Stimulated activated effector memory CD8-positive, alpha-beta T cell treated with anti-CD3 and anti-CD28 coated beads, Interleukin-12 subunit alpha, Interleukin-12 subunit beta, amount 100 ng/mL, for 72 hours (primary cell): ENCODE data around the gene ARHGAP25.

ENCODE experiments used
- ATAC-seq: fragments of 150-1000 bp; cut with Tn5 transposase; 2 replicates; pipeline ENCODE4 v1.10.0; 2021
- DNase-seq, 2 donors: peaks; one replicate each; pipeline ENCODE4 v3.0.0; 2021 to 2022; ENCODE audit warnings: low spot score in 2 of 2
- H3K27ac Mint-ChIP-seq: one replicate; pipeline ENCODE4 v1.8.0; 2022; ENCODE audit warnings: mild to moderate bottlenecking, mixed read lengths
- H3K36me3 Mint-ChIP-seq: one replicate; pipeline ENCODE4 v1.8.0; 2022; ENCODE audit warnings: mild to moderate bottlenecking, mixed read lengths
- H3K4me1 Mint-ChIP-seq: one replicate; pipeline ENCODE4 v1.8.0; 2022; ENCODE audit warnings: mixed read lengths
- H3K4me3 Mint-ChIP-seq: one replicate; pipeline ENCODE4 v1.8.0; 2022; ENCODE audit warnings: mild to moderate bottlenecking, mixed read lengths
- H3K9me3 Mint-ChIP-seq: one replicate; pipeline ENCODE4 v1.8.0; 2022; ENCODE audit warnings: mixed read lengths

ARHGAP25 gene

DNA sequence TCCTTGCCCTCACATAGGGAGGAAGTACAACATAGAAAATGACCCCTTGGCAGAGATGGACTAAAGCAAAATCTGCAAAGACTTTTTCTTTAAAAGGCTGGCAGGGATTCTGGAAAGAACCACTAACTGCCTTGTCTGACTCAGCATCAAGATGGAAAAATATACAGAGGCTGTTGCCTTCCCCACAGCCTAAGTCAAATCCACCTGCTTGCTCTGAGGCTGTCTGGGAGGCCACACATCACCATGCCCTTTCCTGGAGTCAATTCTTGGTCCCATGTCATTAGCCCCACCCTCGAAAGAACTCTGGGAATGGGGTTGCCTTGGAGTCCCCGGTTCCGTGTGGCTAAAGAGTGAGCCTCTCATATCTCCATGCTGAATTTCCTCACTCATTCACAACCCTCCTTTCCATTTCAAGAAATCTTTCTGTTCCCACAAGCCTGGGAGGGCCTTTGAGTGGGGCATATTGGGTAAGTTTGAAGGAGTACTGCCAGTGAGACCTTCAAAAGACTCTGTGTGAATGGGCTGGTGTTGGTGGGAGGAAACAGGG is 97.1 kb downstream of the ARHGAP25 start:
- no peak for ATAC-seq
- Mint-ChIP-seq H3K4me1 (peaks cover 66% of the 10 kb centered on the region), H3K36me3 (peaks cover 25% of the 10 kb centered on the region), H3K27ac (peak overlapping the region; percentile 88), H3K9me3 (no peaks in the 10 kb centered on the region), H3K4me3 (peak overlapping the region; percentile 64)
- DNase-seq = no peak

DNA sequence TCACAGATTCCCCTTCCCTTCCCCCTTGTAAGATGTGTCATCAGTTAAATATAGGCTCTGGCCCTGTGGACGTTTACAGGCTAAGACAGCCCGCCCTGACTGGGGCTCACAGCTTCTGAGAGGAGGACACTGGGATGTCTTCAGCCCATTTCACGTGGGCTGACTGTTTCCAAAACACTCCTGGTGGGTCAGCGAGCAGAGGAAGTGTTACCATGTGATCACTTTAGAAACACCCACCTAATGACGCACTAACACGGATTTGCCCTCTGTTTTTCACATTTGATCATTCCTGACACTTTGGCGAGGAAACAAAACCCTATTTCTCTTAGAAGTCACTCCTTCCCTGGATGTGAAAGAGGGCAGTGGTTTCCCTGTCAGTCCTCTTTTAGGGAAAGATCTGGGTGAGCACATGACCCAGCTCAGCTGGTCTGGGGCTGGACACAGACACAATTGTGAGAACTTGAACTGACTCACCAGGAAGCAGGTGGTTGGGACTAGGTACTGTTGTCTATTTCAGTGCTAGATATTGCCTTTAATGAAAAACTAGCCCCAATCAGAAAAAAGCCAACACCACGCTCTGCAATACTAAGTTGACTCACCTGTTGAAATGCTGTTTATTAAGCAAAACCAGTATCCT is 97.7 kb downstream of the ARHGAP25 start:
- Mint-ChIP-seq H3K9me3 (no peaks in the 10 kb centered on the region), H3K4me3 (peak overlapping the region; percentile 64), H3K4me1 (peaks cover 66% of the 10 kb centered on the region), H3K36me3 (peaks cover 19% of the 10 kb centered on the region), H3K27ac (peak overlapping the region; percentile 88)
- DNase-seq (peak; percentile 33 to 75), ATAC-seq (peak; percentile 87)

GRCh38 chr2:68833162-68833561 is 98.6 kb downstream of the ARHGAP25 start:
- Mint-ChIP-seq H3K4me3 (peak overlapping the region; percentile 64), H3K27ac (no peak overlapping the region)
- ATAC-seq = no peak

GRCh38 chr2:68834737-68835376 is 100.2 kb downstream of the ARHGAP25 start:
- Mint-ChIP-seq H3K27ac (no peak overlapping the region), H3K9me3 (no peaks in the 10 kb centered on the region), H3K4me1 (peaks cover 48% of the 10 kb centered on the region), H3K4me3 (no peak overlapping the region), H3K36me3 (no peaks in the 10 kb centered on the region)
- ATAC-seq = no peak
- no peak for DNase-seq

More at GRCh38 chr2:68833162-68833561, 98.6 kb downstream of the ARHGAP25 start:
- Mint-ChIP-seq H3K9me3 (no peaks in the 10 kb centered on the region), H3K4me1 (peaks cover 59% of the 10 kb centered on the region), H3K36me3 (peaks cover 13% of the 10 kb centered on the region)
- DNase-seq = no peak

- no peaks in the 10 kb centered on the region for H3K36me3 Mint-ChIP-seq
- H3K9me3 Mint-ChIP-seq = no peaks in the 10 kb centered on the region
- H3K27ac Mint-ChIP-seq = no peak overlapping the region
- H3K4me1 Mint-ChIP-seq = peaks cover 41% of the 10 kb centered on the region
- DNase-seq (peak in 1 of 2 donors; percentile 45), ATAC-seq (no peak)
- H3K4me3 Mint-ChIP-seq = no peak overlapping the region
Measured at GRCh38 chr2:68835621-68836020, 101.0 kb downstream of the ARHGAP25 start.

DNA sequence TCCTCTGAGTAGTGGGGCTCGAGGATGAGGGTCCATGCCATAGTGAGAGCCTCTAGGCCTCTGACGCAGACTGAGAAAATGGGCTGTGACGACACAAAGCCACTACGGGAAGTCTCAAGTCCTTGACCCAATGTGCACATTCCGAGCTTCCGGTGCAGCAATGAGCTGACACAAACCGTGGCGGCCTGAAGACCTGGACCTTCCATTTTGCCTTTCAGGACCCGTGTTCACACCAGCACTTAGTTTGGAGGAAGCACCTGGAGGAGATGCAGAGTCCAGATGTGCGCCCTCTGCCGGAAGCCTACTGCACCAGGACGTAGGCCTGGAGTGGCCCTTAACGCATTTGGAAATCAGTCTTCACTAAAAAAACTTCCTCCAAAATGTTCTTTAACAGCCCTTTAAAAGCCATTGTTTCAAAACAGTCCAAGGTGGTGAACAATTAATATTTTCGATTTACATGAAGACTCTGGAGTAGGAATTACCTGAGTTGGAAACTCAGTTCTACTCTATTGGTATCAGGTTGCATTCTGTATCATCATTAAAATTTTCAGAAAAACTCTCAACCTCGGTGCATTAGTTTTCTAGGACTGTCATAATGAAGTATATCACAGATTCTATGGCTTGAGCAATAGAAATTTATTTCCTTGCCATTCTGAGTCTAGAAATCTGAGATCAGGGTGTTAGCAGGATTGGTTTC is 102.7 kb downstream of the ARHGAP25 start:
- H3K9me3 Mint-ChIP-seq = no peaks in the 10 kb centered on the region
- H3K27ac Mint-ChIP-seq = peak overlapping the region; percentile 48
- ATAC-seq (no peak), DNase-seq (peak in 1 of 2 donors; percentile 65)
- no peak overlapping the region for H3K4me3 Mint-ChIP-seq
- no peaks in the 10 kb centered on the region for H3K36me3 Mint-ChIP-seq
- H3K4me1 Mint-ChIP-seq = peaks cover 24% of the 10 kb centered on the region

DNA sequence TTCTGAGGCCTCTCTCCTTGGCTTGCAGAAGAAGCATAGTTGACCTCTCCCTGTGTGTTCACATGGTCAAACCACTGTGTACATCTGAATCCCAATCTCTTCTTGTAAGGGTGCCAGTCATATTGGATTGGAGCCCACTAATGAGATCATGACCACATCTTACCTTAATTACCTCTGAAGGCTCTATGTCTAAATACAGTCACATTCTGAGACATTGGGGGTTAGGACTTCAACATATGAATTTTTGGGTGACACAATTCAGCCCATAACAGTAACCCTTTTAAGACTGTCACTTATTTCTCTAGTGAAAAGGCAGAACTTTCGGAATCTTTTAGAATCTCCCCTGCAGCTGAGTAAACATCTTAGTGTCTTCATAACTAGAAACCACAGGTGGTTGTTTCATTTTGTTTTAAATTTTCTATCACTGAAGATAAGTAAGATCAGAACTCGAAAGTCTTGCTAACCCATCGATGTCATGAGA is 103.3 kb downstream of the ARHGAP25 start:
- peak overlapping the region; percentile 48 for H3K27ac Mint-ChIP-seq
- no peak overlapping the region for H3K4me3 Mint-ChIP-seq
- DNase-seq (peak in 1 of 2 donors; percentile 54), ATAC-seq (peak; percentile 94)
- H3K9me3 Mint-ChIP-seq = no peaks in the 10 kb centered on the region
- no peaks in the 10 kb centered on the region for H3K36me3 Mint-ChIP-seq
- peaks cover 18% of the 10 kb centered on the region for H3K4me1 Mint-ChIP-seq

DNA sequence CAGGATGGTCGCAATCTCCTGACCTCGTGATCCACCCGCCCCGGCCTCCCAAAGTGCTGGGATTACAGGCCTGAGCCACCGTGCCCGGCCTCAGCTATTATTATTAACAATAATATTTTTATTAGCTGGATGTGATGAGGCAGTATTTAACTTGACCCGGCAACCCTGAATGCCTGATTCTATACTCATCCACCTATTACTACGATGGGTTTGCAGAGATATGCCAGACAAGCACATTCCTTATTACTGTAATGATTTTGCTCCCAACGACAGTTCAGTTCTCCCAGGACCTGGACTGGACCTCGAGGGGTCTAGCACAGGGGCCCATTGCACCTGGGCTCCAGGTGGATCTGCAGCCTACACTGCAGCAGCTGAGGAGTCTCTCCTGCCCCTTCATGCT is 104.0 kb downstream of the ARHGAP25 start:
- no peak for DNase-seq
- Mint-ChIP-seq H3K36me3 (no peaks in the 10 kb centered on the region), H3K9me3 (no peaks in the 10 kb centered on the region), H3K4me3 (no peak overlapping the region), H3K27ac (no peak overlapping the region), H3K4me1 (peaks cover 12% of the 10 kb centered on the region)
- ATAC-seq = no peak

- DNase-seq (no peak), ATAC-seq (no peak)
- H3K9me3 Mint-ChIP-seq = no peaks in the 10 kb centered on the region
Measured at GRCh38 chr2:68839260-68839833, 104.7 kb downstream of the ARHGAP25 start.

DNA sequence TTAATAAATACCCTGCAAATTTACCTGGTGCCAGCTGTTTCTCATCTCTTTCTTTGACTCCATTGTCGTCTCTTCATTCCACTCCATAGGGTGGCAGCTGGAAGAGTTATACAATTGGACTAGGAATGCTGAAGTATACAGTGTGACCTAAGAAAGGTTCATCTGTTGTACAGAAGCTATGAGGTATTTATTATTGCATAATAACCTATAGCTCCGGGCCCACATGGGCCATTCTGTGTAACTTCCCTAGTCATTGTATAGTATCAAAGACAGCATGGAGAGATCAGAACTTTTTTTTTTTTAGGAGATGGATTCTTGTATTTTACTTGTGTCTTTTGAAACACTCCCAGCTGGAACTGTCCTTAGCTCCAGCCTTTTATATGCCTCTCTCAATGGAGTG is 110.4 kb downstream of the ARHGAP25 start:
- DNase-seq (no peak), ATAC-seq (no peak)
- Mint-ChIP-seq H3K36me3 (no peaks in the 10 kb centered on the region), H3K4me3 (no peak overlapping the region), H3K27ac (no peak overlapping the region), H3K9me3 (no peaks in the 10 kb centered on the region), H3K4me1 (no peaks in the 10 kb centered on the region)

More at GRCh38 chr2:68839260-68839833, 104.7 kb downstream of the ARHGAP25 start:
- Mint-ChIP-seq H3K4me1 (peaks cover 12% of the 10 kb centered on the region), H3K36me3 (no peaks in the 10 kb centered on the region), H3K4me3 (no peak overlapping the region), H3K27ac (no peak overlapping the region)

DNA sequence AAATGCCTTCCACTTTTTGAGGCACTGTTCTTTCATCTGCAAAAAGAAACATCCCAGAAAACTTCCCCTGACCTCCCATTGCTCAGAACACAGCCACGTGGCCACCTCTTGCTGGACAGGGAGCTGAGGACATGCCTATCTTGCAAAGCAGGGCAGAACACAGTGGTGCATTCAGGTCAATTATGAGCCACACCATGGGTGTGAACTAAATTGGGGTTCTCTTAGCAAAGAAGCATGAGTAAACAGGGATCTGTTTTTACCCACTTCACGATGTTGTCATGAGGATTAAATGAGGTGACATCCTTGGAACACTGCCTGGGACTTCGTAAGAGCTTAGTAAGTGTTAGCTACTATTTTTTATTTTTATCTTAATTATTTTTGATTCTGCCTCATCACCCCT is 111.5 kb downstream of the ARHGAP25 start:
- no peak overlapping the region for H3K27ac Mint-ChIP-seq
- ATAC-seq (no peak), DNase-seq (no peak)
- H3K36me3 Mint-ChIP-seq = no peaks in the 10 kb centered on the region
- no peak overlapping the region for H3K4me3 Mint-ChIP-seq
- no peaks in the 10 kb centered on the region for H3K9me3 Mint-ChIP-seq
- no peaks in the 10 kb centered on the region for H3K4me1 Mint-ChIP-seq

- ATAC-seq = no peak
- H3K36me3 Mint-ChIP-seq = no peaks in the 10 kb centered on the region
- H3K4me1 Mint-ChIP-seq = no peaks in the 10 kb centered on the region
- no peak overlapping the region for H3K4me3 Mint-ChIP-seq
- no peaks in the 10 kb centered on the region for H3K9me3 Mint-ChIP-seq
- H3K27ac Mint-ChIP-seq = no peak overlapping the region
- no peak for DNase-seq
Measured at GRCh38 chr2:68847751-68848150, 113.1 kb downstream of the ARHGAP25 start.

- ATAC-seq = no peak
- no peak overlapping the region for H3K4me3 Mint-ChIP-seq
- H3K4me1 Mint-ChIP-seq = no peaks in the 10 kb centered on the region
- H3K9me3 Mint-ChIP-seq = no peaks in the 10 kb centered on the region
- no peaks in the 10 kb centered on the region for H3K36me3 Mint-ChIP-seq
- DNase-seq = no peak
- no peak overlapping the region for H3K27ac Mint-ChIP-seq
Measured at GRCh38 chr2:68849579-68850030, 115.0 kb downstream of the ARHGAP25 start.

DNA sequence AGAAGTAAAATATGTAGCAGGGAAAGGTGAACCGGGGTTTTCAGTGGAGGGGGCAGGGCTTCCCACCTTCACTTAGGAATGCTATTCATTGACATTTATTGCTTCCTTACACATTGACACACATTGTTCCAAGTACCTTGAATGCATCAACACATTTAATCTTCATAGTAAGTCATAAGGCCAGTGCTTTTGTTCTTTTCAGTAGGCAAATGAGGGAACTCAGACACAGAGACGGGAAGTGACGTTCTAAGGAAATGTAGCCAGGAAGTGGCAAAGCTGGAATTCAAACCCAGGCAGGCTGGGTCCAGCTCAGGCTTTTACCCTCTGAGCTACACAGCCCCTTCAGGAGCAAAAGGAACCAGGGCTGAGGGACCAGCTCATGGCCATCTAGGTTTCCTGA is 115.9 kb downstream of the ARHGAP25 start:
- H3K4me1 Mint-ChIP-seq = no peaks in the 10 kb centered on the region
- no peaks in the 10 kb centered on the region for H3K36me3 Mint-ChIP-seq
- ATAC-seq = no peak
- no peak overlapping the region for H3K27ac Mint-ChIP-seq
- H3K4me3 Mint-ChIP-seq = no peak overlapping the region
- no peak for DNase-seq
- H3K9me3 Mint-ChIP-seq = no peaks in the 10 kb centered on the region

DNA sequence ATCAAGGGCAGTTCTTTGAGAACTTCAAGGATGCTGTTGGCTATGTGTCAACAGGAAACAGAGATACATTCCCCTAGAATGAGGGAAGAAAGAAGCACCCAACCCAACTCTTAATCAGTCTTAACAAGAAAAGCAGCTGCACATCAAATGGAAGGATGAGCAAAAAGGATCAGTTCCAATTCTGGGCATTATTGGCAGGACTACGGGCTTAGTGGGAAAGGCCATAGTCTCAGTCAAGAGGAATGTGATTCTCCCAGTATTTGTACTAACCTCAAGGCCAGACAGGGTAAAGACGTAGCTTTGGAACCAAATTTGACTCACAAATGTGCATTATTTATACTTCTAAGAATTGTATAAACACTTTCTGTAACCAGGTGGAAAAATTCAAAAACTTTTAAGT is 118.4 kb downstream of the ARHGAP25 start:
- H3K4me1 Mint-ChIP-seq = peaks cover 8% of the 10 kb centered on the region
- no peak for ATAC-seq

More for the DNA sequence above, 118.4 kb downstream of the ARHGAP25 start:
- H3K9me3 Mint-ChIP-seq = no peaks in the 10 kb centered on the region
- H3K27ac Mint-ChIP-seq = no peak overlapping the region
- no peaks in the 10 kb centered on the region for H3K36me3 Mint-ChIP-seq
- no peak for DNase-seq
- no peak overlapping the region for H3K4me3 Mint-ChIP-seq
